ENCODE data around the gene PAPSS2.

The PAPSS2 gene

DNA sequence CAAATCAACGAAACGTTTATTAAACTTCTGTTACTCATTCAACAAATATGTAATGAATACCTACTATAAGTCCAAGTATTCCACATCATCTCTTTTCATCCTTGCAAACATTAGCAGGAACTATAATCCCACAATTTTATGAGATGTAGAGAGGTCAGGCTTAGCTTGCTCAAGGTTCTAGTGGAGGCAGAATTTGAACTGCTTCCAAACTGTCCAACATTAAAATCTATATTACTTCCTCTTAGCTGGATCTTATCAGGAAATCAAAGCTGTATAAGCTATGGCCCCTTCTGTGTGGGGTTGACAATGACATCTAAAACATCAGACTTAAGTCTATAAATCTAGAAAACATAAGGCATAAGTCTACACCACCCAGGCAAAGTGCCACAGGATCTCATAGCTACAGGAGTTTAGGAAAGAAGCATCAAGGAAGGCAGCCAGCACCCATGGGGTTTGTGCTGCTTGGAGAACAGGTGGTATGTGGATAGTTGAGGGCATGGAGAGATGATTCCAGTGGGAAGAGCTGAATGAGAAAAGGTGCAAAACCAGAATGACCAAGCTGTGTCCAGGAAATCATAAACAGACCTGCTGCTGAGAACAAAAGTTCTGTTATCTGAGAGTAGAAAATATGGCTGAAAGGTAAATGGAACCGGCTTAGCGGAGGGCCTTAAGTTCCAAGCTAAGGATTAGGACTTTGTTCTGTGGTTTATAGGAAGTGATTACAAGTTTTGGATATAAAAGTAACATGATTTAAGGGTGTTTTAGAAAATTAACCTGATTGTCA lies 34.5 kb downstream of the PAPSS2 start:
- Histone ChIP-seq H3K4me2 (ENCODE audit: low read depth, low read length, poor library complexity, severe bottlenecking) (no peak overlapping the region), H3K27ac (ENCODE audit: low read depth, low read length) (no peak overlapping the region)

DNA sequence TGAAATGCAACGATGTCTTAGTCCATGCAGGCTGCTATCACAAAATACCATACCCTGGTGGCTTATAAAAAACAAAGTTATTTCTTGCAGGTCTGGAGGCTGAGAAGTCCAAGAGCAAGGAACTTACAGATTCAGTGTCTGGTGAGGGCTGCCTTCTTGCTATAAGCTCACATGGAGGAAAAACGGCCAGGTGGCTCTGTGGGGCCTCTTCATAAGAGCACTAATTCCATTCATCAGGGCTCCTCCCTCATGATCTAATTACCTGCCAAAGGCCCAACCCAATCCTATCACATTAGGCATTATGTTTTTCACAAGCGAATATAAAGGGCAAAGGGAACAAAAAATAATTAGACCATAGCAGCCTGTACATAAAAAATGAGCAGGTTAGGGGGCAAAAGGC lies 35.4 kb downstream of the PAPSS2 start:
- no peaks in the 10 kb centered on the region for H3K36me3 ChIP-seq (ENCODE audit: low read length)
- no peak overlapping the region for H3K4me2 ChIP-seq (ENCODE audit: low read depth, low read length, poor library complexity, severe bottlenecking)
- no peak overlapping the region for H3K9ac ChIP-seq (ENCODE audit: low read length)
- no peaks in the 10 kb centered on the region for H3K9me3 ChIP-seq (ENCODE audit: insufficient read depth, low read length)
- no peaks in the 10 kb centered on the region for H3K9me2 ChIP-seq (replicated peaks; ENCODE audit: insufficient read depth, low read length)
- H2AFZ ChIP-seq (ENCODE audit: low read depth, low read length, severe bottlenecking) = no peak overlapping the region
- no peaks in the 10 kb centered on the region for H3K27me3 ChIP-seq (ENCODE audit: low read length)
- no peaks in the 10 kb centered on the region for H3K79me2 ChIP-seq (ENCODE audit: insufficient read depth, low read length)
- no peaks in the 10 kb centered on the region for H4K20me1 ChIP-seq (ENCODE audit: low read depth, low read length)
- no peak for TF ChIP-seq EZH2phosphoT487 (conservative IDR thresholded peaks at IDR 0.05; ENCODE audit: low read length)
- TF ChIP-seq, protein P1, sequence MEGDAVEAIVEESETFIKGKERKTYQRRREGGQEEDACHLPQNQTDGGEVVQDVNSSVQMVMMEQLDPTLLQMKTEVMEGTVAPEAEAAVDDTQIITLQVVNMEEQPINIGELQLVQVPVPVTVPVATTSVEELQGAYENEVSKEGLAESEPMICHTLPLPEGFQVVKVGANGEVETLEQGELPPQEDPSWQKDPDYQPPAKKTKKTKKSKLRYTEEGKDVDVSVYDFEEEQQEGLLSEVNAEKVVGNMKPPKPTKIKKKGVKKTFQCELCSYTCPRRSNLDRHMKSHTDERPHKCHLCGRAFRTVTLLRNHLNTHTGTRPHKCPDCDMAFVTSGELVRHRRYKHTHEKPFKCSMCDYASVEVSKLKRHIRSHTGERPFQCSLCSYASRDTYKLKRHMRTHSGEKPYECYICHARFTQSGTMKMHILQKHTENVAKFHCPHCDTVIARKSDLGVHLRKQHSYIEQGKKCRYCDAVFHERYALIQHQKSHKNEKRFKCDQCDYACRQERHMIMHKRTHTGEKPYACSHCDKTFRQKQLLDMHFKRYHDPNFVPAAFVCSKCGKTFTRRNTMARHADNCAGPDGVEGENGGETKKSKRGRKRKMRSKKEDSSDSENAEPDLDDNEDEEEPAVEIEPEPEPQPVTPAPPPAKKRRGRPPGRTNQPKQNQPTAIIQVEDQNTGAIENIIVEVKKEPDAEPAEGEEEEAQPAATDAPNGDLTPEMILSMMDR (IDR thresholded peaks at IDR 0.05; ENCODE audit: insufficient read depth, low read length, poor library complexity, severe bottlenecking) = no peak
- H3K27ac ChIP-seq (ENCODE audit: low read depth, low read length) = no peak overlapping the region
- no peaks in the 10 kb centered on the region for H3F3A ChIP-seq (ENCODE audit: insufficient read depth)
- no peak overlapping the region for H3K4me3 ChIP-seq (ENCODE audit: insufficient read depth, low read length, poor library complexity, severe bottlenecking)

More for the DNA sequence above, 34.5 kb downstream of the PAPSS2 start:
- H4K20me1 ChIP-seq (ENCODE audit: low read depth, low read length) = no peaks in the 10 kb centered on the region
- no peak overlapping the region for H3K9ac ChIP-seq (ENCODE audit: low read length)
- H3K9me2 ChIP-seq (replicated peaks; ENCODE audit: insufficient read depth, low read length) = no peaks in the 10 kb centered on the region
- no peaks in the 10 kb centered on the region for H3K36me3 ChIP-seq (ENCODE audit: low read length)
- H3K9me3 ChIP-seq (ENCODE audit: insufficient read depth, low read length) = no peaks in the 10 kb centered on the region
- no peaks in the 10 kb centered on the region for H3F3A ChIP-seq (ENCODE audit: insufficient read depth)
- no peaks in the 10 kb centered on the region for H3K79me2 ChIP-seq (ENCODE audit: insufficient read depth, low read length)
- no peak overlapping the region for H3K4me3 ChIP-seq (ENCODE audit: insufficient read depth, low read length, poor library complexity, severe bottlenecking)
- no peak for TF ChIP-seq EZH2phosphoT487 (conservative IDR thresholded peaks at IDR 0.05; ENCODE audit: low read length)
- TF ChIP-seq, protein P1 (IDR thresholded peaks at IDR 0.05; ENCODE audit: insufficient read depth, low read length, poor library complexity, severe bottlenecking) = no peak
- no peaks in the 10 kb centered on the region for H3K27me3 ChIP-seq (ENCODE audit: low read length)
- H2AFZ ChIP-seq (ENCODE audit: low read depth, low read length, severe bottlenecking) = no peak overlapping the region

DNA sequence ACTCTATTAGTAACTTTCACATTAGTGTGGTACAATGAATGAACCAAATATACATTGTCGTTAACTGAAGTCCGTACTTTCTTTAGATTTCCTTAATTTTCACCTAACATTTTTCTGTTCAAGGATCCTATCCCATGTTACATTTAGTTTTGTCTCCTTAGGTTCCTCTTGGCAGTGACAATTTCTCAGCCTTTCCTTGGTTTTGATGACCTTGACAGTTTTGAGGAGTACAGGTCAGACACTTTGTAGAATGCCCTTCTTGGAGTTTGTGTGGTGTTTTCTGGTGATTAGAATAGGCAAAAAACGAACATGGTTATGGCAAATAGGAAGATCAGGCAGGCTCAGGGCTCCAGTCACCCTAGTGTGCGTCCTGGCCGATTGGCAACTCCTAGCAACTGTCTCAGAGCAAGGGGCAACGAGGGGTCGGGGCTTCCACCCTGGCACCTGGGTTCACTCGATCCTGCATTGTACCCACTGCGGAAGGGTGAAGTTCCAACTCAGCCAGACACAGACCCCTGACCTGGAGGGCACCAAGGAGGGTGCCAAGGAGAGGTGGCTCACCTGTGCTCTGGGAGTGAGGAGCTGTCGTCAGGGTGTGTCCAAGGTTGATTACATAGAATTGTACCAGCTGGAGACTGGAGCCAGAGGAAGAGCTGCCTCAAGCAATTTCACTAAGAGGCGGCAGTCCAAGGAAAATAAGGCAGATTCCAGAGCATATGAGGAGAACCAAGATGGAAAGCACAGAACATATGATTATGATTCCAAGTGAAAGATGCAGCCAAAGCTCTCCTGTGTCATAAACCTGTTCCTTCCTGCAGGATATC lies 37.5 kb downstream of the PAPSS2 start:
- TF ChIP-seq, protein P1 (IDR thresholded peaks at IDR 0.05; ENCODE audit: insufficient read depth, low read length, poor library complexity, severe bottlenecking) = no peak
- no peak for TF ChIP-seq EZH2phosphoT487 (conservative IDR thresholded peaks at IDR 0.05; ENCODE audit: low read length)
- Histone ChIP-seq H2AFZ (ENCODE audit: low read depth, low read length, severe bottlenecking) (no peak overlapping the region), H3F3A (ENCODE audit: insufficient read depth) (no peaks in the 10 kb centered on the region), H3K27me3 (ENCODE audit: low read length) (no peaks in the 10 kb centered on the region), H3K4me2 (ENCODE audit: low read depth, low read length, poor library complexity, severe bottlenecking) (no peak overlapping the region), H3K27ac (ENCODE audit: low read depth, low read length) (no peak overlapping the region), H3K36me3 (ENCODE audit: low read length) (no peaks in the 10 kb centered on the region), H3K79me2 (ENCODE audit: insufficient read depth, low read length) (no peaks in the 10 kb centered on the region), H3K9me3 (ENCODE audit: insufficient read depth, low read length) (no peaks in the 10 kb centered on the region), H3K4me3 (ENCODE audit: insufficient read depth, low read length, poor library complexity, severe bottlenecking) (no peak overlapping the region), H3K9ac (ENCODE audit: low read length) (no peak overlapping the region), H4K20me1 (ENCODE audit: low read depth, low read length) (no peaks in the 10 kb centered on the region), H3K9me2 (replicated peaks; ENCODE audit: insufficient read depth, low read length) (no peaks in the 10 kb centered on the region)

Data from SU-DHL-6 (cell line).